Measurements from ENCODE around the gene TM9SF1.

The TM9SF1 gene

GRCh38 chr14:24197056-24197450, 1.8 kb upstream of the TM9SF1 start:
- no peak for DNase-seq (ENCODE audit: low spot score)

GRCh38 chr14:24196071-24197055, 1.1 kb upstream of the TM9SF1 start:
- DNase-seq (ENCODE audit: low spot score), result peak; percentile 46

GRCh38 chr14:24194873-24195185, 412 bp downstream of the TM9SF1 start:
- no peak for DNase-seq (ENCODE audit: low spot score)

GRCh38 chr14:24194186-24194872, 912 bp downstream of the TM9SF1 start:
- DNase-seq (ENCODE audit: low spot score), result no peak

GRCh38 chr14:24192933-24193332, 2.3 kb downstream of the TM9SF1 start:
- DNase-seq (ENCODE audit: low spot score), result no peak

GRCh38 chr14:24190416-24190815, 4.8 kb downstream of the TM9SF1 start:
- no peak for DNase-seq (ENCODE audit: low spot score)

- no peak for DNase-seq (ENCODE audit: low spot score)
Observed at GRCh38 chr14:24189460-24189859, 5.8 kb downstream of the TM9SF1 start.

- DNase-seq (ENCODE audit: low spot score), result no peak
Observed at GRCh38 chr14:24189059-24189375, 6.2 kb downstream of the TM9SF1 start.

GRCh38 chr14:24188251-24189058, 6.8 kb downstream of the TM9SF1 start, which contains the start of gene IPO4:
IPO4 (minus strand) TSS chr14:24188816; CDS start chr14:24188787, 29 bp downstream.
- DNase-seq (ENCODE audit: low spot score), result peak; percentile 97

- no peak for DNase-seq (ENCODE audit: low spot score)
Observed at GRCh38 chr14:24187539-24187915, 7.7 kb downstream of the TM9SF1 start.

- DNase-seq (ENCODE audit: low spot score), result no peak
Observed at GRCh38 chr14:24186831-24187538, 8.3 kb downstream of the TM9SF1 start.

GRCh38 chr14:24185741-24186140, 9.5 kb downstream of the TM9SF1 start:
- DNase-seq (ENCODE audit: low spot score), result no peak

GRCh38 chr14:24185026-24185425, 10.2 kb downstream of the TM9SF1 start:
- DNase-seq (ENCODE audit: low spot score), result no peak

- DNase-seq (ENCODE audit: low spot score), result no peak
Observed at GRCh38 chr14:24184104-24184970, 10.9 kb downstream of the TM9SF1 start.

- no peak for DNase-seq (ENCODE audit: low spot score)
Observed at GRCh38 chr14:24183014-24183481, 12.2 kb downstream of the TM9SF1 start.

- DNase-seq (ENCODE audit: low spot score), result no peak
Observed at GRCh38 chr14:24182110-24182882, 12.9 kb downstream of the TM9SF1 start.

GRCh38 chr14:24181371-24182077, 13.7 kb downstream of the TM9SF1 start:
- no peak for DNase-seq (ENCODE audit: low spot score)

GRCh38 chr14:24179961-24180796, 15.1 kb downstream of the TM9SF1 start:
- DNase-seq (ENCODE audit: low spot score), result peak; percentile 95

All from kidney tubule cell (primary cell).